Measurements from ENCODE around the gene KRTAP3-3. TPM values are rescaled to one million over a fixed set of nuclear protein-coding genes. Genes with fewer than 3 reads are reported as not detected.
A peak's percentile ranks its signal among the peaks of the same experiment; 100 is the strongest.

Gene KRTAP3-3
- total and polyA plus RNA-seq, 2 of the 8 experiments (the other 6 are each of a cell fraction or from before 2014, with no cell fraction given) = not detected

GRCh38 chr17:40981115-40981514 is 12.8 kb downstream of the KRTAP3-3 start:
- no peak overlapping the region for H2BK5ac ChIP-seq (ENCODE audit: low read depth, low read length)
- ChIA-PET POLR2A (ENCODE audit: partially characterized antibody) (no interaction called here), CTCF (ENCODE audit: partially characterized antibody) (interaction anchor here (0.8 to 5.4 kb wide), 4 partner anchors 18 to 342 kb away, joined by 3 to 34 read pairs (median 4); no protein-coding TSS in a partner anchor)
- H3K27me3 ChIP-seq (replicated peaks in 1 of 4; ENCODE audit: control insufficient read depth in 3 of 4, extremely low read depth in 1 of 4, insufficient read depth in 3 of 4, low read length in 3 of 4) = no peaks in the 10 kb centered on the region
- no peak overlapping the region for H4K8ac ChIP-seq (ENCODE audit: extremely low read depth, insufficient read depth, low read length)
- no peak overlapping the region for H3K56ac ChIP-seq (replicated peaks; ENCODE audit: insufficient read length, low read depth, low read length)
- H2BK120ac ChIP-seq (replicated peaks; ENCODE audit: low read depth, low read length) = no peak overlapping the region
- no peaks in the 10 kb centered on the region for H4K20me1 ChIP-seq (replicated peaks in 1 of 2; ENCODE audit: control insufficient read depth in 1 of 2, insufficient read depth in 2 of 2, low read length in 2 of 2)
- no peak overlapping the region for H3K9ac ChIP-seq (replicated peaks in 1 of 4; ENCODE audit: extremely low read depth in 1 of 4, low read depth in 3 of 4, low read length in 3 of 4)
- no peak overlapping the region for H4K91ac ChIP-seq (replicated peaks; ENCODE audit: insufficient read length, low read length)
- no peak overlapping the region for H2BK15ac ChIP-seq (ENCODE audit: low read length)
- no peak overlapping the region for H3K4me3 ChIP-seq (ENCODE audit: extremely low read depth in 1 of 4, insufficient read depth in 2 of 4, low read depth in 3 of 4, low read length in 4 of 4)
- H3K4me2 ChIP-seq (ENCODE audit: insufficient read depth in 1 of 2, low read depth in 2 of 2, low read length in 2 of 2) = no peak overlapping the region
- no peaks in the 10 kb centered on the region for H3K36me3 ChIP-seq (ENCODE audit: control insufficient read depth in 2 of 4, insufficient read depth in 4 of 4, low read length in 3 of 4)
- H3K27ac ChIP-seq (ENCODE audit: low read depth, low read length) = no peak overlapping the region
- H3K14ac ChIP-seq (ENCODE audit: insufficient read length) = no peak overlapping the region
- H4K5ac ChIP-seq (ENCODE audit: insufficient read length, low read depth, low read length) = no peak overlapping the region
- no peak overlapping the region for H2BK12ac ChIP-seq (ENCODE audit: low read depth, low read length)
- H3K4me1 ChIP-seq (replicated peaks in 1 of 4; ENCODE audit: control insufficient read depth in 3 of 4, insufficient read depth in 4 of 4, low read length in 3 of 4) = peaks cover 3 to 8% (median 6%) of the 10 kb centered on the region in 4 experiments; a peak in 4 of 7 replicates
- no peak for TF ChIP-seq BACH1 (IDR thresholded peaks at IDR 0.05; ENCODE audit: low read length)
- no peak for TF ChIP-seq TBP (IDR thresholded peaks at IDR 0.05; ENCODE audit: low read depth, low read length)
- no peak for TF ChIP-seq MAX (IDR thresholded peaks at IDR 0.05)
- TF ChIP-seq ATF3 (IDR thresholded peaks at IDR 0.05; ENCODE audit: insufficient read depth, low read depth, low read length) = no peak
- 98% methylated on average over 5 of the region's 5 CpGs; no CpG with 5 or more reads in 1 of the 2 experiments for WGBS, 2 experiments (ENCODE audit: extremely low coverage in 1 of 2, insufficient coverage in 1 of 2, insufficient read length in 1 of 2, insufficient replicate concordance in 2 of 2, low coverage in 1 of 2, low lambda C conversion rate in 2 of 2, missing lambda C conversion rate in 1 of 2)
- no peak overlapping the region for H3K18ac ChIP-seq (ENCODE audit: extremely low read depth, low read length)
- H3K23ac ChIP-seq (ENCODE audit: insufficient read length) = no peak overlapping the region
- FAIRE-seq (no peak), DNase-seq (ENCODE audit: low read depth in 1 of 2, low spot score in 2 of 2) (no peak)
- H2AFZ ChIP-seq (ENCODE audit: low read length) = no peak overlapping the region
- H3K23me2 ChIP-seq (ENCODE audit: low read depth, low read length) = no peaks in the 10 kb centered on the region
- no peak overlapping the region for H2AK5ac ChIP-seq (ENCODE audit: low read depth, low read length)
- H3K9me3 ChIP-seq (ENCODE audit: insufficient read depth in 2 of 2, low read depth in 1 of 2, low read length in 1 of 2) = no peaks in the 10 kb centered on the region
- no peaks in the 10 kb centered on the region for H3K79me1 ChIP-seq (ENCODE audit: low read depth, low read length)
- no peak overlapping the region for H2BK20ac ChIP-seq (ENCODE audit: low read length)
- peak overlapping the region; percentile 74 for H3K4ac ChIP-seq (replicated peaks; ENCODE audit: insufficient read length, low read depth, low read length)
- no peaks in the 10 kb centered on the region for H3K79me2 ChIP-seq (ENCODE audit: control insufficient read depth in 1 of 2, insufficient read depth in 2 of 2, low read length in 2 of 2)
